Measurements from ENCODE around the gene FDXACB1.
"Not testable (repeated sequence)": the region's sequence is repeated elsewhere in the genome, so short reads cannot be mapped to it uniquely, and the experiment has no call there.

The FDXACB1 gene

DNA sequence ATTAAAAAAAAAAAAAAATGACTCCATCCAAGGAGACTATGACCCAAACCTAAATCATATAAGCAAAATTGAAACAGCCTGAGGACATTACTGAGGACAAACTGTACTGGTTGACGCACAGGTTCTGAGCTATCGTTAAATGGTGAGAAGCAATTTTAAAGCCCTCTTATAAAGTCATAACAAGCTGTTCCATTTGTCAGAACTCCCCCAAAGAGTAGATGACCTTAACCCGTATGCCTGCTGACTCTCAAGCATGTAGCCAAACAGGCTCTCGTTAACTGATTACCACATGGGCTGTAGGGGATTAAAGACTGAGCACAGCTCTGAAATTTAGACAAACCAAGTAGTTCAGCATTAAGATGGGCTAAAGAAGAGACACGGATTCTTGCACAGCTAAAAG, 30.4 kb upstream of the FDXACB1 start:
- DNase-seq (ENCODE audit: low read depth), result no peak

DNA sequence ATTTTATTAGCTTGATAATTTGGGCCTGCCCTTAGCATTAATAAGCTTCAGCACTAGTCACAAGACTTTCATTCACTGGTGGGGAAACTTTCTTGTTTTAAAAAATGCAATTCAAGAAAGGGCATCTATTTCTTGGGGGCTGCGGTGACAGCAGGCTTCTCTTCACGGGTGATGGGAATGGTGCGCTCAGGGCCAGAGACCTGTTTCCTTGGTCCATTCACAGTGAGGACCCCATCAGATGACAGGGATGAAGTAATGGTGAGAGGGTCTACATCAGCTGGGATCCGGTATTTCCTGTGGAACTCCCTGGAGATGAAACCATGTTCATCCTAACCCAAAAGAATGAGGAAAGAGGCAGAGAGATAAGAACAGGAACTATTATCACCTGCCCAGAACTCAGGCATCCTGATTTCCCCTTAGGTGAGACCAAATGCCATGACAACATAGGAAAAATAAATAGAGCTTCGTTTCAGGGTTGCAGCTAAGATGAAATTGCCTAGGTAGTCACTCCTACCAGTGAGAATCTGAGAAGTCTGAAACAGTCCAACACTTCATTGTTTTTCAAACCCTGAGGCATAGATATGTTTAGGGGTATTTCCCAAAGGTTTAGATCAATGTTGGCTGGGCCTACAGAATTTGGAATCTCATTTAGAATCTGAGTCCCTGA, 29.8 kb upstream of the FDXACB1 start:
- DNase-seq (ENCODE audit: low read depth), result no peak

DNA sequence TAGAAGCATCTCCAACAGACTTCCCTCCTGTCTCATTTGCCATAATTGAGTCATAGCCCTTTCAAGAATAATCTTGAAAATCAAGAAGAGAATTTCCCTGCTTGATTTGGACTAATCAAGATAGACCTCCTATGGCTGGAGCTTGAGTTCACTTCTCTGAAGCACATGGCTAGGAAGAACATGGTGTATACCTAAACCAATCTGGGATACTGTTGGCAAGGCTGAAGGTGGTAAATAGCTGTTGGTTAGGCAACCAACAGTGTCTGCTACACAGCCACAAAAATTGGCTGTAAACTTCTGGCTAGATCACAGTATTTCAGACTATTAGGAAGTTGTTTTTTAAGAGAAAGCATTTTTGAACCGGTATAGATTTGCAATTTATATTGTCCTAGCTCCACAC, 27.7 kb upstream of the FDXACB1 start:
- DNase-seq (ENCODE audit: low read depth), result no peak

DNA sequence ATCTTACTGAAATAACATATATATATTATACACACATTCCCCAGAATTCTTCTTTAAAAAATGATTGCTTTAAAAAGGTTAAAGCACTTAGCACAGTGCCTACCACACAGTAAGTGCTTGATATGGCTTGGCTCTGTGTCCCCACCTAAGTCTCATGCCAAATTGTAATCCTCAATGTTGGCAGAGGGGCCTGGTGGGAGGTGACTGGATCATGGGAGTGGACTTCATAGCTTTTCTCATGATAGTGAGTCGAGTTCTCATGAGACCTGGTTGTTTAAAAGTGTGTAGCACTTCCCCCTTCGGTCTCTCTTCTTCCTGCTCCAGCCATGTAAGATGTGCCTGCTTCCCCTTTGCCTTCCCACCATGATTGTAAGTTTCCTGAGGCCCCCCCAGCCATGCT, 26.4 kb upstream of the FDXACB1 start:
- DNase-seq (ENCODE audit: low read depth), result no peak

DNA sequence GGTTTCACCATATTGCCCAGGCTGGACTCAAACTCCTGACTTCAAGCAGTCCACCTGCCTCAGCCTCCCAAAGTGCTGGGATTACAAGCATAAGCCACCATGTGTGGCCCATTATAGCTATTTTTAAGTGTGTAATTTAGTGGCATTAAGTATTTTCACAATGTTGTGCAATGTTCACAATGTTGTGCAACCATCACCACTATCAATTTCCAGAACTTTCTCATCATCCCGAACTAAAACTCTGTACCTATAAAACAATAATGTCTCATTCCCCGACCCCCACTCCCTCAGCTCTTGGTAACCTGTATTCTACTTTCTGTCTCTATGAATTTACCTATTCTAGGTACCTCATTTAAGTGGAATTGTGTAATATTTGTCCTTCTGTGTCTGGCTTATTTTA, 7.9 kb upstream of the FDXACB1 start:
- DNase-seq (ENCODE audit: low read depth), result no peak

DNA sequence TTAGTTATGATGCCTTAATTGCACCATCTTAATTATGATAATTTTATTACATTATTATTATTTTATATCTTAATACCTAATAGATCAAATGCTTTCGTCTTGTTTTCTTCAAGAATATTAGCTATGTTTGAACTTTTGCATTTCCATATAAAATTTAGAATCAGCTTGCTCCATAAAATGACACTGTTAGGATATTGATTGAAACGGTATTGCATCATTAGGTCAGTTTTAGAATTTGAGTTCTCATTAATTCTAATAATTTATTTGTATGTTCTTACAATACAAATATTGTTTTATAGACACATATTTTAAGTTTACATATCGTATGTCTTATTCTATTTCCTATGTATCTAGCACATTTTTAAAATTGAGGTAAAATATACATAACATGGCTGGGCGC, 7.1 kb upstream of the FDXACB1 start:
- no peak for DNase-seq (ENCODE audit: low read depth)

DNA sequence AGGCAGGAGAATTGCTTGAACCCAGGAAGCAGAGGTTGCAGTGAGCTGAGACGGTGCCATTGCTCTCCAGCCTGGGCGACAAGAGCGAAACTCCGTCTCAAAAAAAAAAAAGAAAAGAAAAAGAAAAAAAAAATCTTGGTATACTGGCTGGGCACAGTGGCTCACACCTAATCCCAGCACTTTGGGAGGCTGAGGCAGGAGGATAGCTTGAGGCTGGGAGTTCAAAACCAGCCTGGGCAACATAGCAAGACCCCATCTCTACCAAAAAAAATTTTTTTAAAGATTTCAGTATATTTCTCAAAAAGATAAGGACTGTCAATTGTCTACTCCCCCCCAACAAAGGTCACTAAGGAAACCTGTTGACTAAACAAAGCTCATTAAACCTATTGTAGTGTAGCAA, 6.1 kb upstream of the FDXACB1 start:
- not testable (repeated sequence) for DNase-seq (ENCODE audit: low read depth)

DNA sequence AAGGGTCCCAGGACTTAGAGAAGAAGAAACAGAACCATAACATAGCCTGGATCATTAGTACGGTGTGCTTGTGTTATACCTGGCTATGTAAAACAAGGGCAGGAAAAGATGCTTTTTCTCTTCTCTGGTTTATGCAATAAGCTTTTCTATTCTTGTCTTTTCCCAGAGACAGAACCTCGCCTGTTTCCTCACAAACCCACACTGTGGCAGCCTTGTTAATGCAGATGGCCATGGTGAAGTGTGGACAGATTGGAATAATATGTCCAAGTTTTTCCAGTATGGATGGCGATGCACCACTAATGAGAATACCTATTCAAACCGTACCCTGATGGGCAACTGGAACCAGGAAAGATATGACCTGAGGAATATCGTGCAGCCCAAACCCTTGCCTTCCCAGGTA, 3.2 kb upstream of the FDXACB1 start:
- DNase-seq (ENCODE audit: low read depth), result no peak

DNA sequence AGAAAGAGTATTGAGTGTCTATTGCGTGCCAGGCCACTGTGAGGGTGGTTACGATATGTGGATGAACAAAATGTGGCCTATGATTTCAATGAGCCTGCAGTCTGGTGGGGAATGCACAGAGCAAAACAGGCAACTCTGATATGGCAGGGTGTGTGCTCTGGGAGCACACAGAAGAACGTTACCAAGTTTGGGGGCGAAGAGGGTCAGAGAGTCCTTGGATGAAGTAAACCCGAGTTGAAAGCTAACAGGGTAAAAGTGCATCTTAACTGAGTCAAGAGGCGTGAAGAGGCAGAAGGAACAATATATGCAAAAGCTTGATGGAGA, 634 bp upstream of the FDXACB1 start:
- no peak for DNase-seq (ENCODE audit: low read depth)

DNA sequence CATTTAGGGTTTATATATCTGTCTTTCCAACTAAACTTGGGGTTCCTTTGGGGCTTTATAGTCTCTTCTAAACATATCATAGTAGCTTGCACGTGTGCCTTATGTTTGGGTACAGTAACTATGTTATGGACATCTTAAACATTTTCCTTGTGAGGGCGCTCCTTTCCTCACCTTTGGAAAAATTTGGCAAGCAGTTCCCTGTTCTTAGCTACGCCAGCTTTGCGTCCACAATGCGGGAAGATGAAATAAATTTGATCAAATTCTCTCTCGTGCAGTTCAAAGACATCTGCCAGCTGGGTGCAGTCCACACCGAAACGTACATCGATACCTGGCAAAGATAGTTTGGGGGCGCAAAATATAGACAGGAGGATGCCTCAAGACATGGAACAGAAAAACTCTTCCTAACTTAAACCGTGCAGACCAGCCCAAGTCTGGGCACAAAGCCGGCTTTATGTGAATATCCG, 548 bp downstream of the FDXACB1 start:
- DNase-seq (ENCODE audit: low read depth), result no peak

DNA sequence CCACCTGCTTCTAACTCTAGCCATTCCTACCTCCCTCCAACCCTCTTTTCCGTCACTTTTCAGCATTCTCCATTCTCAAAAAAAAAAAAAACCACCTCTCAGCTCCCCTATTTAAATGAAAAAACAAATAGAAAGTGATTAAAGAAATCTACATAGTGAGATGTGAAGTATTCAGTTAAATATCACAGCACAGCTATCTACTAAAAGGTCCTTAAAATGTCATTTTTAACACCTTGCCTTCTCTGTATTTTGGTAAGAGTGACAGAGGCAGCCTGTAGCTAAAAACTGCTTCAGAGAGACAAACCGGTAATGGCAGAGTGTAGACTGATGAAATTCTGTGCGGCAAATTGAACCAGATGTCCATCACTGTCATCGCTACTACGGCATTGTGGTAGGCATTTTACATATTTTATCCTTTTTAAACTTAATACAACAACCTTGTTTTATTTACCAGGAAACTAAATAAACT, 7.2 kb downstream of the FDXACB1 start:
- DNase-seq (ENCODE audit: low read depth), result peak; percentile 12

DNA sequence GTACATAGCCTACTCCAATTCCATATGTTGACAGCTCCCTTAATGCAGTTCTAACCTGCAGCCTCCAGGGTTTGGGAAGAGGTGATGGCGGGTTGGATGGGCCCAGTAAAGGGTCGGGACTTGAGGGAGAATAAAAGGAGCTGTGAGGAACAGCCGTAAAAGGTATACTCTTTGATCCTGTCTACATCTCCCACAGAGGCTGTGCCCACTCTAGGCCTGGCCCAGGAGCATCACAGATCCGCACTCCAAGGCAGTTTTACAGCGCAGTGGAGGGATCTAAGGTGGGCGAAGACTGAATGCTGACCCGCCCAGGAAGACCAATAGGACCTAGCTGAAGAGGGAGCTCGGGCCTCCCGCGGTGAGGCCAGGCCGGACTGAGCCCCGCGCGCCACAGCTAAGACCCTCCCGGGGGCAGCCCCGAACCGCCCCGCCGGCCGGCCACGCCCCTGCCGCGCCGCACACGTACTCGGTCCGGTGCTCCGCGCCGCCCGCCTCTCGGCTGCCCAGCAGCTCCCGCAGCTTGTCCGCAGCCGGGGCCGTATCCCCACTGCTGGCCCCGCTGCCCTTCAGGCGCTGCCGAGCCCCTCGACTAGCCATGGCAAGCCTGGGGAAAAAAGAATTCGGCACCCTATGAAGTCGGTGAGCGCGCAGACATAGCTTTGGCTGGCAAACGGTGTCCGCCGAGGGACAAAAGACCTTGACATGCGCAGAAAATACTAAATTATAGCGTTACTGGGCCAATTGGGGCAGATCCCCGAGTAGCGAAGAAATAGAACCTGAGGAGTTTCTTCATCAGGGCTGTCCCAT, 7.9 kb downstream of the FDXACB1 start, which contains the start of gene ALG9:
ALG9 (minus strand) TSS at position 696 of the 807 bp plus-strand sequence; CDS start at position 597, 99 bp downstream.
- DNase-seq (ENCODE audit: low read depth), result peak; percentile 82

DNA sequence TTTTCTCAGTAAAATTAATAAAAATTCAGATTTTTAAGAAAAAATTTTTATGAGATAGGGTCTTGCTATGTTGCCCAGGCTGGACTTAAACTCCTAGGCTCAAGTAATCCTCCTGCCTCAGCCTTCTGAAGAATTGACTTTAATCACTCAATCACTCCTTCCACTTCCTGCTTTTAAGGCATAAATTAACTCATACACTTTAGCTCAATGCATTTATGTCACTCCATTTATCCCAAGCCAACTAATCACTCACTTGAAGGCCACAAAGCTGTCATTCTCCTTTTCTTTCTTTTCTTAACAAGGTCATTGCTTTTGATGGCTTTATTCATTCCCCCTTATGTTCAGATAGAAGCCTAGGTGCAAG, 8.5 kb downstream of the FDXACB1 start:
- DNase-seq (ENCODE audit: low read depth), result no peak

DNA sequence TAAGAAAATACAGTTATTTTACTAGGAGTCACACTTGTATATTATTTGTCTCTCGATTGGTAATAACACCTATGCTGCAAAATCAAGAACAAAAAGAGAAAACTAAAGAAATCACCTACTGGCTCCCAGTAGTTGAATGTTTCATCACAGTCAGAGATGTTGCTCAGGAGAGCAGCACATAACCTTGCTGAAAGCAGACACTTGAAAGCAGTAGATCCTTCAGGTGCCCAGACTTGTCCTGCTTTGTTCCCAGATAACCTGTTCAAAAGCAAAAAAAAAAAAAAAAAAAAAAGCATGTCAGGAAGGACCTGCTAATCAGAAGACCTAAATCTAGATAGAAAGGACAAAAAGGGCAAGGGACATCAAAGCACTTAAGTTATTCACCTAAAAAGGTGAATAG, 8.9 kb downstream of the FDXACB1 start:
- no peak for DNase-seq (ENCODE audit: low read depth)

DNA sequence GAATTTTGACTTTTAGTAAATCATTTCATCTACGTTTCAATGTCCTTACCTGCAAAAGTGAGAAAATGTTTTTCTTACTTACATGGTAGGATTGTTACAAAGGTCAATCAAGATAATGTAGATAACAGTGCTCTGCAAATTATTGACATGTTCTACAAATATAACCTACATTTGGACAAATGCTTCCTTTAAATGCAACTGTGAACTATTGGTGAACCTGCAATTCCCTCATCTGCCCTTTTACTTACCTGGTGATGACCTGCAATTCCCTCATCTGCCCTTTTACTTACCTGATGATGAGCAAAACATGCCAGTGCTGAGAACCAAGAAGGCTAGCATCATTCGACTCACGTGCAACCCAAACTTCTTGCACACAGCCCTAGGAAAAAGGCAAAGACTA, 18.7 kb downstream of the FDXACB1 start:
- DNase-seq (ENCODE audit: low read depth), result no peak

DNA sequence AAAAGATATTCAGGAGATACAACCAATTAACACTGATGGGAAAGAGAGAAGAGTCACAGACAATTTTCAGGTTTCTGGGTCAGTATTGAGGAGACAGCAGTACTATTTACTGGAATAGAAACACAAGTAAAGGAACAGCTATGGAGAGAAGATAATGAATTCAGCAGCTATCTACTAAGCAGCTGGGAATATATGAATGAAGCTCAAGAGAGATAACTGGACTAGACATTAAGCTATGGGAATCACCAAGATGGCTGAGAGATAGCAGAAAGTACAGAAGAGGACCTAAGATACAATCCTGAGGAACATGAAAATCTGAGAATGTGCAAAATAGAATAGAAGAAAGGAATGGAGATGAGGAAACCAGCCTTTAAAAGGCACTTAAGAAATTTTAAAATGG, 23.5 kb downstream of the FDXACB1 start:
- no peak for DNase-seq (ENCODE audit: low read depth)

DNA sequence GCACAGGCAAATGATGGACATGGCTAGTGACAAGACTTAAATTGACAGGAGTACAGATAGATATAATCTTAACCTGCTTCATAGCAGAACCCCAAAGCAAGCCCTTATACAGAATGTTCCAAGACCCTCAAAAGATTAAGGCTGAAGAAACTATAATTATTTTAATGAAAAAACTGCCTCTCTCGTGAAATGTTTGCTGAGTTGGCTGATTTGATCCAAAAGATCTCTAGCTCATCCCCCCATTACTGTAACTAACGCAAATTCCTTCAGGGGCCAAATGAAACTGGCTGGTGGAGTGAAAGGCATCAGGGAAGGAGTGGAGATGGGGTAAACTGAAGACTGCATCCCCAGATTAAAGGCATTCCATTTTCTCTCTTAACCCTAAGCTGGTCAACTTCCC, 26.9 kb downstream of the FDXACB1 start:
- no peak for DNase-seq (ENCODE audit: low read depth)

DNA sequence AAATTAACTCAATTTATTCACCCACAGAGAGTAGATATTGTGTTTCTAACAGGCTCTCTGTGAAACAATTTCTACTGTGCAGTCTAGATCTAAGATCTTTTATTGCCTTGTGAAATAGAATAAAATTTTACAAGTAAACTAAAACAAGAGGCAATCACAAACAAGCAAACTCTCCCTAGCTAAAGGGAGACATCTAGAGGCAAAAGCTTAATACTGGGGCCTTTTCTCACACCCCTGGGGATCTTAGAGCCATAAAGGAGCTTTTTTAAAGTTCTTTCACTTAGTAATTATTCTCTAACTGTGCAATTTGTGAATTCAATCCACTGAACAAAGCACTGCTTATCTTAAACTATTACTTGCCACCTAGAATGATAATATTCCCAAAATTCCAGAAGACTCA, 27.3 kb downstream of the FDXACB1 start:
- peak; percentile 26 for DNase-seq (ENCODE audit: low read depth)

DNA sequence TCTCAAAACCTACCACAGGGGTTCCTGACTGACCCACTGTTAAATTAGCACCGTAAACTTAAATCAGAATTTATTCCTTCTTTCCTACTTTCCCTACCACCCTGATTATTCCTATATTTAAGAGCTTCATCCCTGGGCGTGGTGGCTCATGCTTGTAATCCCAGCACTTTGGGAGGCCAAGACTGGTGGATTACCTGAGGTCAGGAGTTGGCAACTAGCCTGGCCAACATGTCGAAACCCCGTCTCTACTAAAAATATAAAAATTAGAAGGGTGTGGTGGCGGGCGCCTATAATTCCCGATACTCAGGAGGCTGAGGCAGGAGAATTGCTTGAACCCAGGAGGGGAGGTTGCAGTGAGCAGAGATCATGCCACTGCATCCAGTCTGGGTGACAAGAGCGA, 27.9 kb downstream of the FDXACB1 start:
- DNase-seq (ENCODE audit: low read depth), result no peak

DNA sequence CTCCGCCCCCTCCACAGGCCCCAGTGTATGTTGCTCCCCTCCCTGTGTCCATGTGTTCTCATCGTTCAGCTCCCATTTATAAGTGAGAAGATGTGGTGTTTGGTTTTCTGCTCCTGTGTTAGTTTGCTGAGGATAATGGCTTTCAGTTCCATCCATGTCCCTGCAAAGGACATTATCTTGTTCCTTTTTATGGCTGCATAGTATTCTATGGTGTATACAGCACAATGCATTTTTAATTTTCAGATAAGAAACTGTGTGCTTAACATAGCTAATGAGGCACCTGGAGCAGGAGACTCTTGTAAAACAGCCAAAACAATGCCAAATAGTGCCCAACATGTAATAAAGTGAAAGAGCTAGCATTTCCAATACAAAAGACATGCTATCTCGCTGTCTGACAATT, 29.3 kb downstream of the FDXACB1 start:
- DNase-seq (ENCODE audit: low read depth), result no peak

DNA sequence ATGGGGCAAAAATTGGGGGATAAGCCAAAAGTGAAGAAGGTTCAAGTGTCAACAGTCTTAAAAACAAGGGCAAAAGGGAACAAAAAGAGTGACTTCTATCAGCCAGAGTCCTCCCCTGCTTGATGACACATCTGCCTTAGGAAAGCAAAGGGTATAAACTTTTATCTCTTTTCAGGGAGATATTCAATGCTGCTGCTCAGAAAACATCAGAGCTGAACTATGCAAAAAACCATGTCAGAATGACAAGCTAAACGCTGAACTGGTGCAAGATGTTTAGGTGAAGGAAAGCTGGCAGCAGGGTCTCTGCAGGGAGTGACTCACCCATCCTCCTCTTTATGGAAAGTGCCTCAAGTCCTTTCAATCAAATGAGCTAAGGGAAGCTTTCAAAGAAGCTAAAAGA, 32.3 kb downstream of the FDXACB1 start:
- peak; percentile 69 for DNase-seq (ENCODE audit: low read depth)

DNA sequence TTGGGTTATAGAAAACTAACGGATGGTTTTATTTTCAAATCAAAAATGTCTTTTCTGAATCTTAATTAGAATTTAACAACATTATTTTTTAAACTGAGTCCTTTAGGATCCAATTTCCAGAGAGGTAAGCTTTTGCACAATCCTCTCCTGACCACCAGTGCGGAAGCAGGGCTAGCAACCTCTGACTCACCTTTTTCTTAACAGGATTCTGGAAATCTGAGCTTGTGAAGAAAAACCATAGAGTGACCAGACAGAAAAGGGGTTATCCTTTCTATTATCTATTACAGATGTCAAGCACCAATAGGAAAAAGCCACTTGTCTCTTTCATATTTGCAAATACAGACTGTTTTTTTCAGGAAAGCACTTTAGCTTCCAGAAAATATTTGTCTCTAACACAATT, 32.9 kb downstream of the FDXACB1 start:
- DNase-seq (ENCODE audit: low read depth), result peak; percentile 77

DNA sequence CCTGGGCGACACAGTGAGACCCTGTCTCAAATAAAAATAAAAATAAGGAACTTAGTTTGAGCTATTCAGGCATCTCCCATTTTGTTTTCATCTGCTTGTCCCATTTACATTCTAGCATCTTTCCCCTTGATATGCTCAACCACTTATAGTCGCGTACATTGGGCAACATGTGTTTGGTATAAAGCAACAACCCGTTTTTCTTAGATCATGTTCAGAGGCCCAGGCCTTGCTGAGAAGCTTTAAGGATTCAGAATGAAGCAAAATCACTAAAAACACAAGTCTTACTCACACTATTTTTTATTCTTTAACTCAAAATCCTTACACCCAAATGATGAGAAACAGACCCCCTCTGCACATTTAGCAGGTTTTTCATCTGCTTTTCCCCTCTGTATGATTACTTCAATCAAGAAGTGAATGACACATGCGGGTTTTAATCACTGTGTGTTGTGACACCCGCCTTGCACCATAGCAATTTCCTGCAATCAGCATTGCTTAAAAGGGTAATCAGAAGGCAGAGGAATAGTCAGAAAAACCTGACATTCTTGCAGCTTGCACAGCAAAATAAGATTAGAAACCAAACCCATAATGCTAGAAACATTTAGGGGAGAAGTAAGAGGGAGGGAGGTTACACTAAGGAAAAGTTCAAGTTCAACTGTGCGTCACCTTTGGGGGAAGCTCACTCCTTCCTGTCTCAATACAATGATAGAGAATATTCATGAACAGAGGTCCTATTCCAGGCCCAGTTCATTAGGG, 33.5 kb downstream of the FDXACB1 start:
- peak; percentile 17 for DNase-seq (ENCODE audit: low read depth)

All from ELR (cell line).